Esophagus muscularis mucosa (tissue), 4 donors: Measurements from ENCODE around the gene PCK1. TPM values are rescaled to one million over a fixed set of nuclear protein-coding genes. Genes with fewer than 3 reads are reported as not detected.

ENCODE experiments used
- DNase-seq: peaks from one replicate; pipeline ENCODE4 v3.0.0-alpha.2; 2017; ENCODE audit errors: extremely low spot score
- H3K27ac ChIP-seq, 4 donors: fragments of 200-600 bp; sonication (generic); replicated peaks in 1 of 4; 1 replicate in 3 of 4; 2 replicates in 1 of 4; pipeline ENCODE4 v1.5.1; 2016 to 2019; ENCODE audit warnings: mild to moderate bottlenecking in 1 of 4
- H3K27me3 ChIP-seq, 4 donors: fragments of 200-600 bp; sonication (generic); one replicate each; pipeline versions ENCODE4 v1.5.1 to v1.6.0; 2016 to 2019
- H3K36me3 ChIP-seq, 4 donors: fragments of 200-600 bp; sonication (generic); one replicate each; pipeline ENCODE4 v1.5.1; 2016 to 2019
- H3K4me1 ChIP-seq, 4 donors: fragments of 200-600 bp; sonication (generic); one replicate each; pipeline ENCODE4 v1.5.1; 2016 to 2019
- H3K4me3 ChIP-seq, 4 donors: fragments of 200-600 bp; sonication (generic); 1 replicate in 2 of 4; 2 replicates in 2 of 4; pipeline ENCODE4 v1.5.1; 2016 to 2019; ENCODE audit warnings: mild to moderate bottlenecking in 4 of 4, moderate library complexity in 1 of 4
- H3K9me3 ChIP-seq, 4 donors: fragments of 200-600 bp; sonication (generic); 1 replicate in 3 of 4; 2 replicates in 1 of 4; pipeline ENCODE4 v1.5.1; 2016 to 2019
- CTCF ChIP-seq, 3 experiments: fragments of 200-600 bp in 2 of 3; fragments of 450-650 bp in 1 of 3; sonication (generic) in 2 of 3; IDR thresholded peaks; one replicate each; pipeline ENCODE4 v1.5.1; 2017 to 2019; ENCODE audit warnings: antibody characterized with exemption in 3 of 3, mild to moderate bottlenecking in 2 of 3, moderate library complexity in 1 of 3
- EP300 ChIP-seq: sonication (generic); formaldehyde crosslinking; IDR thresholded peaks from one replicate; pipeline ENCODE4 v1.6.1; 2017; ENCODE audit warnings: antibody characterized with exemption
- POLR2A ChIP-seq: fragments of 450-650 bp; IDR thresholded peaks from one replicate; pipeline ENCODE4 v1.6.1; 2017; ENCODE audit warnings: antibody characterized with exemption, moderate library complexity, mild to moderate bottlenecking, low read depth
- POLR2AphosphoS5 ChIP-seq, 2 donors: sonication (generic); formaldehyde crosslinking; IDR thresholded peaks; one replicate each; pipeline ENCODE4 v1.6.1; 2017; ENCODE audit warnings: antibody characterized with exemption in 2 of 2
- WGBS: methylation state at CpG from one replicate; pipeline ENCODE4 v1.1.5; 2018; 5-methylcytosine and 5-hydroxymethylcytosine counted together
- intact Hi-C: fragments of 100-400 bp; cut with DNase I; formaldehyde crosslinking; loops from one replicate; pipeline ENCODE4 v1.15.1; 2023
- total RNA-seq, 4 donors: library from RNA; depleted of rRNA; stranded (reverse); fragments of >200 nt; gene quantifications; one replicate each; pipeline versions ENCODE4 v1.1.0 to v1.2.1, GENCODE V29; 2016

The PCK1 gene
- total RNA-seq, 4 donors from 2014 or later, result under 0.01 to 0.63 (median 0.06) TPM; not detected in 1

GRCh38 chr20:57601211-57601570 is 40.3 kb downstream of the PCK1 start:
- no peak overlapping the region for H3K27ac ChIP-seq
- intact Hi-C loops, result loop anchor here (5.0 kb wide), 1 partner anchor 591 kb away; no protein-coding TSS in a partner anchor

GRCh38 chr20:57601737-57602136 is 40.8 kb downstream of the PCK1 start:
- intact Hi-C loops, result loop anchor here (5.0 kb wide), 1 partner anchor 591 kb away; no protein-coding TSS in a partner anchor
- H3K9me3 ChIP-seq, result no peaks in the 10 kb centered on the region
- TF ChIP-seq CTCF (IDR thresholded peaks at IDR 0.05) (no peak), EP300 (no peak), POLR2A (no peak)
- WGBS, result 97% methylated on average over 4 of the region's 5 CpGs
- H3K27ac ChIP-seq, result no peak overlapping the region
- H3K4me1 ChIP-seq, result peaks cover 5 to 8% (median 6%) of the 10 kb centered on the region in 4 donors
- no peaks in the 10 kb centered on the region for H3K36me3 ChIP-seq
- no peak for DNase-seq
- H3K27me3 ChIP-seq, result peaks cover 0 to 17% (median 0%) of the 10 kb centered on the region in 4 donors
- H3K4me3 ChIP-seq, result no peak overlapping the region

More at GRCh38 chr20:57601211-57601570, 40.3 kb downstream of the PCK1 start:
- Histone ChIP-seq H3K27me3 (peaks cover 0 to 17% (median 0%) of the 10 kb centered on the region in 4 donors), H3K9me3 (no peaks in the 10 kb centered on the region), H3K36me3 (no peaks in the 10 kb centered on the region), H3K4me1 (peaks cover 7 to 11% (median 8%) of the 10 kb centered on the region in 4 donors), H3K4me3 (no peak overlapping the region)
- TF ChIP-seq POLR2AphosphoS5 (IDR thresholded peaks at IDR 0.05), result no peak
- no peak for TF ChIP-seq POLR2A
- no peak for TF ChIP-seq CTCF (IDR thresholded peaks at IDR 0.05)
- no peak for TF ChIP-seq EP300
- 80% methylated on average over 2 of the region's 2 CpGs for WGBS
- DNase-seq, result no peak

GRCh38 chr20:57603120-57603519 is 42.2 kb downstream of the PCK1 start:
- no peak for TF ChIP-seq POLR2A
- Histone ChIP-seq H3K9me3 (no peaks in the 10 kb centered on the region), H3K27ac (no peak overlapping the region), H3K27me3 (peaks cover 0 to 10% (median 0%) of the 10 kb centered on the region in 4 donors), H3K4me1 (no peaks in the 10 kb centered on the region), H3K36me3 (no peaks in the 10 kb centered on the region), H3K4me3 (no peak overlapping the region)
- 93% methylated on average over 10 of the region's 10 CpGs for whole genome bisulfite sequencing
- intact Hi-C loops, result loop anchor here (5.0 kb wide), 1 partner anchor 589 kb away; no protein-coding TSS in a partner anchor
- no peak for DNase-seq

GRCh38 chr20:57605045-57605444 is 44.1 kb downstream of the PCK1 start:
- H3K4me1 ChIP-seq, result no peaks in the 10 kb centered on the region
- no peaks in the 10 kb centered on the region for H3K36me3 ChIP-seq
- H3K27me3 ChIP-seq, result peaks cover 0 to 26% (median 0%) of the 10 kb centered on the region in 4 donors
- WGBS, result 86% methylated on average over 5 of the region's 5 CpGs
- H3K9me3 ChIP-seq, result no peaks in the 10 kb centered on the region
- no peak for TF ChIP-seq CTCF (IDR thresholded peaks at IDR 0.05)
- no peak for TF ChIP-seq EP300
- TF ChIP-seq POLR2AphosphoS5 (IDR thresholded peaks at IDR 0.05), result no peak
- no peak for TF ChIP-seq POLR2A
- intact Hi-C loops, result no loop called here
- no peak overlapping the region for H3K4me3 ChIP-seq
- DNase-seq, result no peak
- H3K27ac ChIP-seq, result no peak overlapping the region

- DNase-seq, result no peak
- no peaks in the 10 kb centered on the region for H3K9me3 ChIP-seq
- no peaks in the 10 kb centered on the region for H3K4me1 ChIP-seq
- peaks cover 0 to 34% (median 0%) of the 10 kb centered on the region in 4 donors for H3K27me3 ChIP-seq
- H3K27ac ChIP-seq, result no peak overlapping the region
- no peak overlapping the region for H3K4me3 ChIP-seq
- intact Hi-C loops, result no loop called here
- no peaks in the 10 kb centered on the region for H3K36me3 ChIP-seq
- no peak for TF ChIP-seq CTCF (IDR thresholded peaks at IDR 0.05)
- TF ChIP-seq EP300, result no peak
- no peak for TF ChIP-seq POLR2AphosphoS5 (IDR thresholded peaks at IDR 0.05)
- no peak for TF ChIP-seq POLR2A
- WGBS, result 72% methylated on average over 5 of the region's 5 CpGs
These were observed 45.0 kb downstream of the PCK1 start for GRCh38 chr20:57605878-57606277.
